ENCODE measurements around the gene KCNK3.

KCNK3 gene

DNA sequence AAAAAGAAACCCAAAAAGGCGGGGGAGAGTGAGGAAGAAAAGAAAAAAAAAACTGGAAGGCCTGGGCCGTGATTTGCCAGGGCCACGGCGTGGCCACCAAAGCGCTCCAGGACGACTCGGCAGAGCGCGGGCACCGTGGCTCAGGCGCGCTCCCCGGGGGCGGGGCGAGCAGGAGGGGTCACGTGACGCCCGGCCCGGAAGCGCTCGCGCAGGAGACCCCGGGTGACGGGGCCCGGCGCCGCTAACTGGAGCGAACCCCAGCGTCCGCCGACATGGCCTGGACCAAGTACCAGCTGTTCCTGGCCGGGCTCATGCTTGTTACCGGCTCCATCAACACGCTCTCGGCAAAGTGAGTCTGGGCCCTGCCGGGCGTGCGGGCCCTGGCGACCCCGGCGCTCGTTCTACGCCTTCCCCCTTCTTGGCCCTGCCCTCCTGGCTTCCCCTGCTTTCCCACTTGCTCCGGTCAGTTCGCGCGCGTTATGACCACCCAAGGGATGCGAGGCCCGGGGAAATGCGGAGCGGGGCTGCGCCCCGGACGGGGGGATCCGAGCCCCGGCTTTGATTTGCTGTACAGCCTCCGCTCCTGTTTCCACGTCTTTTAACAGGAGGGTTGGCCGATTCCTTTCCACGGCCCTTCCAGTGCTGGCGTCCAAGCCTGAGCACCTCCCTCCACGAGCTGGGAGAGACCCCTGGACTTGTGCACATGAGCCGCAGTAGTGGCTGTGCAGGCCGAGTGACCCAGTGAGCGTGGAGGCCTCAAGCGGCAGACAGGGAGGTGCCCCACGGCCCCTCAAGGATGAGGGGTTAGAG lies 71.8 kb downstream of the KCNK3 start, which contains the start of gene SLC35F6:
Gene SLC35F6 (plus strand): TSS at position 207 of the 810 bp plus-strand sequence. CDS start 66 bp downstream, at position 273.
- Histone ChIP-seq H3K9me3 (ENCODE audit: control insufficient read depth, low read length) (no peaks in the 10 kb centered on the region), H3K27me3 (ENCODE audit: control insufficient read depth, insufficient read depth, low read length, poor library complexity, severe bottlenecking) (no peaks in the 10 kb centered on the region), H3K36me3 (ENCODE audit: control insufficient read depth, insufficient read depth, low read length) (no peaks in the 10 kb centered on the region), H3K4me1 (ENCODE audit: control insufficient read depth, insufficient read depth, low read length) (peaks cover 22% of the 10 kb centered on the region), H3K27ac (ENCODE audit: insufficient read depth, low read depth, low read length, poor library complexity, severe bottlenecking) (no peak within 1 kb of the TSS), H3K4me3 (ENCODE audit: insufficient read depth, low read depth, low read length) (peak within 1 kb of the TSS; percentile 64)
- 4% methylated on average over 68 of the region's 68 CpGs for WGBS, 2 experiments

DNA sequence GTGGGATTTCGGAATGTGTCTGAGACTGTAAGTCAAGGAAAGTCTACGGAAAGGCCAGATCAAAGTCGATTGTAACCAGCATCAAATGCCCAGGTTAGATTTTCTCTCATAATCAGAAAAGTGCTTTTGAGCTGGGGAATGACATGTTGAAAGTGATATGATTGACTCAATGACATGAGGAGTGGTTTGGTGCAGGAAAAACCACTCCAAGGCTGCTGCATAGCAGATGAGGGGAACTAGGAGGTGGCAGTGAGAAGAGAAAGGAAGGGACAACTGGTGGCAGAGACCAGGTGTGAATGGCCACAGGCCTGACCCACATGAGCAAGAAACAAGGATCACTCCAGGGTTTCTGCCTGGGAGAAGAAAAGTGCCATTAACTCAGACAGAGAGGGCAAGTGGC lies 72.4 kb downstream of the KCNK3 start:
- Histone ChIP-seq H3K27me3 (ENCODE audit: control insufficient read depth, insufficient read depth, low read length, poor library complexity, severe bottlenecking) (no peaks in the 10 kb centered on the region), H3K36me3 (ENCODE audit: control insufficient read depth, insufficient read depth, low read length) (no peaks in the 10 kb centered on the region), H3K9me3 (ENCODE audit: control insufficient read depth, low read length) (no peaks in the 10 kb centered on the region), H3K4me1 (ENCODE audit: control insufficient read depth, insufficient read depth, low read length) (peaks cover 25% of the 10 kb centered on the region), H3K27ac (ENCODE audit: insufficient read depth, low read depth, low read length, poor library complexity, severe bottlenecking) (no peak overlapping the region), H3K4me3 (ENCODE audit: insufficient read depth, low read depth, low read length) (peak overlapping the region; percentile 64)
- 53 to 56% methylated on average over 3 of the region's 3 CpGs for WGBS, 2 experiments

GRCh38 chr2:26765475-26766200 lies 73.1 kb downstream of the KCNK3 start:
- H3K4me3 ChIP-seq (ENCODE audit: insufficient read depth, low read depth, low read length) = no peak overlapping the region
- no peaks in the 10 kb centered on the region for H3K27me3 ChIP-seq (ENCODE audit: control insufficient read depth, insufficient read depth, low read length, poor library complexity, severe bottlenecking)
- no peaks in the 10 kb centered on the region for H3K36me3 ChIP-seq (ENCODE audit: control insufficient read depth, insufficient read depth, low read length)
- H3K4me1 ChIP-seq (ENCODE audit: control insufficient read depth, insufficient read depth, low read length) = peaks cover 25% of the 10 kb centered on the region
- no peak overlapping the region for H3K27ac ChIP-seq (ENCODE audit: insufficient read depth, low read depth, low read length, poor library complexity, severe bottlenecking)
- 96% methylated on average over 10 of the region's 10 CpGs for WGBS, 2 experiments
- no peaks in the 10 kb centered on the region for H3K9me3 ChIP-seq (ENCODE audit: control insufficient read depth, low read length)

DNA sequence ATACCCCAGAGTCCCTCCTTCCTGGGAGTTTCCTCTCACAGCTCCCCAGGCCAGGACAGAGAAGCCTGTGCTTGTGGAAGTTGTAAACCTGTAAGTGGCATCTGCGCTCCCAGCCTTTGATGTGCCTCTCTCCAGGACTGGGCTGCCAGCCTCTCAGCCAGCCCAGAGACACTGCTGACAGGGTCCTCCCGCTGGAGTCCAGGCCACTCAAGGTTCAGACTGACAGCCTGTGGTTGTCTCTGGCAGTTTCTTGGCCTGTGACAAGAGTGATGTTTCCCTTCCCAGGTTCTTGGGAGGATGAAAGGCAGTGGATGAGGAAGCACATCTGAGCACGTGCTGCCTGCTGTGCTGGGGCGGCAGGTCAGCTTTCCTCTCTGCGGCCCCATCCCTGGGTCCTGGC lies 74.6 kb downstream of the KCNK3 start:
- H3K9me3 ChIP-seq (ENCODE audit: control insufficient read depth, low read length) = no peaks in the 10 kb centered on the region
- H3K4me1 ChIP-seq (ENCODE audit: control insufficient read depth, insufficient read depth, low read length) = peaks cover 26% of the 10 kb centered on the region

GRCh38 chr2:26767894-26768487 lies 75.5 kb downstream of the KCNK3 start:
- Histone ChIP-seq H3K36me3 (ENCODE audit: control insufficient read depth, insufficient read depth, low read length) (no peaks in the 10 kb centered on the region), H3K4me1 (ENCODE audit: control insufficient read depth, insufficient read depth, low read length) (peaks cover 28% of the 10 kb centered on the region), H3K4me3 (ENCODE audit: insufficient read depth, low read depth, low read length) (no peak overlapping the region), H3K27me3 (ENCODE audit: control insufficient read depth, insufficient read depth, low read length, poor library complexity, severe bottlenecking) (no peaks in the 10 kb centered on the region), H3K9me3 (ENCODE audit: control insufficient read depth, low read length) (no peaks in the 10 kb centered on the region), H3K27ac (ENCODE audit: insufficient read depth, low read depth, low read length, poor library complexity, severe bottlenecking) (no peak overlapping the region)
- WGBS, 2 experiments = 88 to 93% methylated on average over 5 of the region's 5 CpGs

More for the DNA sequence above, 74.6 kb downstream of the KCNK3 start:
- H3K27me3 ChIP-seq (ENCODE audit: control insufficient read depth, insufficient read depth, low read length, poor library complexity, severe bottlenecking) = no peaks in the 10 kb centered on the region
- H3K36me3 ChIP-seq (ENCODE audit: control insufficient read depth, insufficient read depth, low read length) = no peaks in the 10 kb centered on the region
- 39 to 40% methylated on average over 5 of the region's 5 CpGs for WGBS, 2 experiments
- no peak overlapping the region for H3K27ac ChIP-seq (ENCODE audit: insufficient read depth, low read depth, low read length, poor library complexity, severe bottlenecking)
- no peak overlapping the region for H3K4me3 ChIP-seq (ENCODE audit: insufficient read depth, low read depth, low read length)

GRCh38 chr2:26768759-26769088 lies 76.2 kb downstream of the KCNK3 start:
- H3K4me1 ChIP-seq (ENCODE audit: control insufficient read depth, insufficient read depth, low read length) = peaks cover 28% of the 10 kb centered on the region
- H3K27me3 ChIP-seq (ENCODE audit: control insufficient read depth, insufficient read depth, low read length, poor library complexity, severe bottlenecking) = no peaks in the 10 kb centered on the region
- no peak overlapping the region for H3K4me3 ChIP-seq (ENCODE audit: insufficient read depth, low read depth, low read length)
- H3K9me3 ChIP-seq (ENCODE audit: control insufficient read depth, low read length) = no peaks in the 10 kb centered on the region
- no peak overlapping the region for H3K27ac ChIP-seq (ENCODE audit: insufficient read depth, low read depth, low read length, poor library complexity, severe bottlenecking)
- WGBS, 2 experiments = 93 to 96% methylated on average over 3 of the region's 3 CpGs
- no peaks in the 10 kb centered on the region for H3K36me3 ChIP-seq (ENCODE audit: control insufficient read depth, insufficient read depth, low read length)

DNA sequence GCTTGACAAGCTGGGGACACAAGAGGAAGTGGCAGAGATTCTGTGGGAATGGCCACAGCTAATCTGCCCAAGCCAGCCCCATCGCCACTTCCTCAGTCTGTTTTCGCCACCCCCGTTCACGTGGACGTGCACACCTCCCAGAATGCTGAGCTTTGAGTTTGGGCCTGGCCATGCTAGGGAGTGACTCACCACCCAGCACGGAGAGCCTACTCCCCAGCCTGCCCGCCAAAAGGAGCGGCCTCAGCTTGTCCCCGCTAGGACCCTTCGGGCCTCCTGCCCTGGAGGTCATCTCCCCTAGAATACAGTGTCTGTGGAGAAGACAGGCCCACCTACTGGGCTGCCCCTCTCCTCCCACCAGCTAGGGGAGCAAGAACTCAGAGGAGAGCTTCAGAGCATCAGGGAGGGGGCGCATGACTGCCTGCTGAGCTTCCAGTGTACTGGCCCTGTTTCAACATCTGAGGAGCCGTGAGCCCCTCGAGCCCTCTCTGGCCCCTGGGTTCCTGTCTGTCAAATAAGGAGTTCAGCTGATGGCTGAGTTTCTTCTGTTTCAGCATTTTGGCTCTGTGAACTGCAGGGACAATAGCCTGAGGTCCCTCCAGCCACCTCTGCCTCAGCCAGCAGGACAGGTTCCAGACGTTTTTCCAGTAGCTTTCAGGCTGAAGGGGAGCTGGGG lies 76.7 kb downstream of the KCNK3 start:
- WGBS, 2 experiments = 80 to 82% methylated on average over 14 of the region's 14 CpGs
- no peak overlapping the region for H3K27ac ChIP-seq (ENCODE audit: insufficient read depth, low read depth, low read length, poor library complexity, severe bottlenecking)

GRCh38 chr2:26770986-26771586 lies 78.6 kb downstream of the KCNK3 start:
- Histone ChIP-seq H3K27me3 (ENCODE audit: control insufficient read depth, insufficient read depth, low read length, poor library complexity, severe bottlenecking) (no peaks in the 10 kb centered on the region), H3K9me3 (ENCODE audit: control insufficient read depth, low read length) (no peaks in the 10 kb centered on the region), H3K4me3 (ENCODE audit: insufficient read depth, low read depth, low read length) (no peak overlapping the region), H3K36me3 (ENCODE audit: control insufficient read depth, insufficient read depth, low read length) (no peaks in the 10 kb centered on the region), H3K27ac (ENCODE audit: insufficient read depth, low read depth, low read length, poor library complexity, severe bottlenecking) (no peak overlapping the region), H3K4me1 (ENCODE audit: control insufficient read depth, insufficient read depth, low read length) (peaks cover 19% of the 10 kb centered on the region)
- 88% methylated on average over 6 of the region's 6 CpGs for WGBS, 2 experiments

More for the DNA sequence above, 76.7 kb downstream of the KCNK3 start:
- peaks cover 28% of the 10 kb centered on the region for H3K4me1 ChIP-seq (ENCODE audit: control insufficient read depth, insufficient read depth, low read length)
- no peaks in the 10 kb centered on the region for H3K27me3 ChIP-seq (ENCODE audit: control insufficient read depth, insufficient read depth, low read length, poor library complexity, severe bottlenecking)
- H3K36me3 ChIP-seq (ENCODE audit: control insufficient read depth, insufficient read depth, low read length) = no peaks in the 10 kb centered on the region
- no peak overlapping the region for H3K4me3 ChIP-seq (ENCODE audit: insufficient read depth, low read depth, low read length)
- H3K9me3 ChIP-seq (ENCODE audit: control insufficient read depth, low read length) = no peaks in the 10 kb centered on the region

- Histone ChIP-seq H3K27ac (ENCODE audit: insufficient read depth, low read depth, low read length, poor library complexity, severe bottlenecking) (no peak overlapping the region), H3K36me3 (ENCODE audit: control insufficient read depth, insufficient read depth, low read length) (no peaks in the 10 kb centered on the region), H3K27me3 (ENCODE audit: control insufficient read depth, insufficient read depth, low read length, poor library complexity, severe bottlenecking) (no peaks in the 10 kb centered on the region), H3K4me1 (ENCODE audit: control insufficient read depth, insufficient read depth, low read length) (peaks cover 11% of the 10 kb centered on the region), H3K4me3 (ENCODE audit: insufficient read depth, low read depth, low read length) (no peak overlapping the region), H3K9me3 (ENCODE audit: control insufficient read depth, low read length) (no peaks in the 10 kb centered on the region)
- WGBS, 2 experiments = 94% methylated on average over 13 of the region's 13 CpGs
Measured at GRCh38 chr2:26772064-26773001, 79.8 kb downstream of the KCNK3 start.
